ENCODE data around the gene IQGAP2.
"Not testable (repeated sequence)": the region's sequence is repeated elsewhere in the genome, so short reads cannot be mapped to it uniquely, and the experiment has no call there.

The IQGAP2 gene

GRCh38 chr5:76601470-76601869 lies 198.4 kb downstream of the IQGAP2 start:
- TF ChIP-seq, protein P1, sequence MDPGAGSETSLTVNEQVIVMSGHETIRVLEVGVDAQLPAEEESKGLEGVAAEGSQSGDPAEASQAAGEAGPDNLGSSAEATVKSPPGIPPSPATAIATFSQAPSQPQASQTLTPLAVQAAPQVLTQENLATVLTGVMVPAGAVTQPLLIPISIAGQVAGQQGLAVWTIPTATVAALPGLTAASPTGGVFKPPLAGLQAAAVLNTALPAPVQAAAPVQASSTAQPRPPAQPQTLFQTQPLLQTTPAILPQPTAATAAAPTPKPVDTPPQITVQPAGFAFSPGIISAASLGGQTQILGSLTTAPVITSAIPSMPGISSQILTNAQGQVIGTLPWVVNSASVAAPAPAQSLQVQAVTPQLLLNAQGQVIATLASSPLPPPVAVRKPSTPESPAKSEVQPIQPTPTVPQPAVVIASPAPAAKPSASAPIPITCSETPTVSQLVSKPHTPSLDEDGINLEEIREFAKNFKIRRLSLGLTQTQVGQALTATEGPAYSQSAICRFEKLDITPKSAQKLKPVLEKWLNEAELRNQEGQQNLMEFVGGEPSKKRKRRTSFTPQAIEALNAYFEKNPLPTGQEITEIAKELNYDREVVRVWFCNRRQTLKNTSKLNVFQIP (CRISPR knock-in tag; IDR thresholded peaks at IDR 0.05; ENCODE audit: borderline replicate concordance, low read depth), result no peak
- TF ChIP-seq, protein P2, sequence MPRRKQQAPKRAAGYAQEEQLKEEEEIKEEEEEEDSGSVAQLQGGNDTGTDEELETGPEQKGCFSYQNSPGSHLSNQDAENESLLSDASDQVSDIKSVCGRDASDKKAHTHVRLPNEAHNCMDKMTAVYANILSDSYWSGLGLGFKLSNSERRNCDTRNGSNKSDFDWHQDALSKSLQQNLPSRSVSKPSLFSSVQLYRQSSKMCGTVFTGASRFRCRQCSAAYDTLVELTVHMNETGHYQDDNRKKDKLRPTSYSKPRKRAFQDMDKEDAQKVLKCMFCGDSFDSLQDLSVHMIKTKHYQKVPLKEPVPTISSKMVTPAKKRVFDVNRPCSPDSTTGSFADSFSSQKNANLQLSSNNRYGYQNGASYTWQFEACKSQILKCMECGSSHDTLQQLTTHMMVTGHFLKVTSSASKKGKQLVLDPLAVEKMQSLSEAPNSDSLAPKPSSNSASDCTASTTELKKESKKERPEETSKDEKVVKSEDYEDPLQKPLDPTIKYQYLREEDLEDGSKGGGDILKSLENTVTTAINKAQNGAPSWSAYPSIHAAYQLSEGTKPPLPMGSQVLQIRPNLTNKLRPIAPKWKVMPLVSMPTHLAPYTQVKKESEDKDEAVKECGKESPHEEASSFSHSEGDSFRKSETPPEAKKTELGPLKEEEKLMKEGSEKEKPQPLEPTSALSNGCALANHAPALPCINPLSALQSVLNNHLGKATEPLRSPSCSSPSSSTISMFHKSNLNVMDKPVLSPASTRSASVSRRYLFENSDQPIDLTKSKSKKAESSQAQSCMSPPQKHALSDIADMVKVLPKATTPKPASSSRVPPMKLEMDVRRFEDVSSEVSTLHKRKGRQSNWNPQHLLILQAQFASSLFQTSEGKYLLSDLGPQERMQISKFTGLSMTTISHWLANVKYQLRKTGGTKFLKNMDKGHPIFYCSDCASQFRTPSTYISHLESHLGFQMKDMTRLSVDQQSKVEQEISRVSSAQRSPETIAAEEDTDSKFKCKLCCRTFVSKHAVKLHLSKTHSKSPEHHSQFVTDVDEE (CRISPR knock-in tag; IDR thresholded peaks at IDR 0.05), result no peak
- no peak for TF ChIP-seq CSDC2 (CRISPR knock-in tag; IDR thresholded peaks at IDR 0.05)
- no peak for TF ChIP-seq CREB5 (CRISPR knock-in tag; IDR thresholded peaks at IDR 0.05; ENCODE audit: low read depth)
- TF ChIP-seq ZNF565 (CRISPR knock-in tag; conservative IDR thresholded peaks at IDR 0.05; ENCODE audit: low read depth), result no peak
- TF ChIP-seq TOX (CRISPR knock-in tag; IDR thresholded peaks at IDR 0.05; ENCODE audit: borderline replicate concordance), result no peak
- no peak for TF ChIP-seq ZNF8 (CRISPR knock-in tag; IDR thresholded peaks at IDR 0.05)
- no peak for TF ChIP-seq PPARA (CRISPR knock-in tag; IDR thresholded peaks at IDR 0.05; ENCODE audit: borderline replicate concordance)
- no peak for TF ChIP-seq ZFP3 (CRISPR knock-in tag; IDR thresholded peaks at IDR 0.05)
- no peak for TF ChIP-seq ESRRG (CRISPR knock-in tag; IDR thresholded peaks at IDR 0.05)
- TF ChIP-seq ISL1 (CRISPR knock-in tag; IDR thresholded peaks at IDR 0.05), result no peak
- TF ChIP-seq ZC3H10 (CRISPR knock-in tag; IDR thresholded peaks at IDR 0.05), result no peak
- TF ChIP-seq, protein P3, sequence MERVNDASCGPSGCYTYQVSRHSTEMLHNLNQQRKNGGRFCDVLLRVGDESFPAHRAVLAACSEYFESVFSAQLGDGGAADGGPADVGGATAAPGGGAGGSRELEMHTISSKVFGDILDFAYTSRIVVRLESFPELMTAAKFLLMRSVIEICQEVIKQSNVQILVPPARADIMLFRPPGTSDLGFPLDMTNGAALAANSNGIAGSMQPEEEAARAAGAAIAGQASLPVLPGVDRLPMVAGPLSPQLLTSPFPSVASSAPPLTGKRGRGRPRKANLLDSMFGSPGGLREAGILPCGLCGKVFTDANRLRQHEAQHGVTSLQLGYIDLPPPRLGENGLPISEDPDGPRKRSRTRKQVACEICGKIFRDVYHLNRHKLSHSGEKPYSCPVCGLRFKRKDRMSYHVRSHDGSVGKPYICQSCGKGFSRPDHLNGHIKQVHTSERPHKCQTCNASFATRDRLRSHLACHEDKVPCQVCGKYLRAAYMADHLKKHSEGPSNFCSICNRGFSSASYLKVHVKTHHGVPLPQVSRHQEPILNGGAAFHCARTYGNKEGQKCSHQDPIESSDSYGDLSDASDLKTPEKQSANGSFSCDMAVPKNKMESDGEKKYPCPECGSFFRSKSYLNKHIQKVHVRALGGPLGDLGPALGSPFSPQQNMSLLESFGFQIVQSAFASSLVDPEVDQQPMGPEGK (CRISPR knock-in tag; IDR thresholded peaks at IDR 0.05; ENCODE audit: borderline replicate concordance), result no peak
- ATAC-seq, result peak; percentile 89

DNA sequence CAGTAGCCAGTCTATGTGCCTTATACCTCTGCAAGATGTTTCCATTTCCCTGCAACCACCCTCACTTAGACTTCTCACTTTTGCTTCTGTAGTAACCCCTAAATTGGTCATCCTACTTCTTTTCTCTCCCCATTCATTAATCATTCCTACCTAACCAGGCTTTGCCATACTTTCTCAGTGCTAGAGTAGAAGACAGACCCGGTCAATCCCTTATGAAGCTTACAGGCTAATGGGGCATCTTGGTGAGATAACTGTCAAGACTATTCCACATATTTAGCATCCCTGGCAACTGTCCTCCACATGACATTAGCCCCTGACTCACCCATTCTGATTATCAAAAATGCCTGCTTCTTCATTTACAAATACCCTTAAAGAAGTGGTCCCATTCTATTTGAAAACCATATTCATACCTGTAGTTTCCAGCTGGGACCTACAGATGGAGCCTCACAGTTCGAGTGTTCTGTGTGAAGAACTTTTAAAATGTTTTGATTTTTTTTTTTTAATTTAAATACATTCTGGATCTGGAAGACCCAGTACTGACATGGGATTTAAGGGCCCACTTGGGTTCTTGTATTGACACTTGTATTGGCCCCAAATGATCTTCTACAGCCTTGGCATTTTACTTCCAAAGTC lies 199.1 kb downstream of the IQGAP2 start:
- ATAC-seq, result peak; percentile 66
- TF ChIP-seq ISL1 (CRISPR knock-in tag; IDR thresholded peaks at IDR 0.05) (no peak), SNAI2 (CRISPR knock-in tag; IDR thresholded peaks at IDR 0.05) (no peak), CREB5 (CRISPR knock-in tag; IDR thresholded peaks at IDR 0.05; ENCODE audit: low read depth) (no peak), CSRNP3 (CRISPR knock-in tag; IDR thresholded peaks at IDR 0.05) (no peak), ZNF70 (CRISPR knock-in tag; IDR thresholded peaks at IDR 0.05) (no peak), CSDC2 (CRISPR knock-in tag; IDR thresholded peaks at IDR 0.05) (no peak), ESRRG (CRISPR knock-in tag; IDR thresholded peaks at IDR 0.05) (no peak), BACH2 (CRISPR knock-in tag; IDR thresholded peaks at IDR 0.05; ENCODE audit: borderline replicate concordance) (no peak)
- TF ChIP-seq, protein P2 (CRISPR knock-in tag; IDR thresholded peaks at IDR 0.05), result no peak

- ATAC-seq, result not testable (repeated sequence)
Observed at GRCh38 chr5:76603991-76604390, 200.9 kb downstream of the IQGAP2 start.

All from SK-N-SH treated with all-trans-retinoic acid at 6 μM for 48 hours (cell line).